ENCODE results near the gene TMEM181. TPM values are rescaled to one million over a fixed set of nuclear protein-coding genes. Genes with fewer than 3 reads are reported as not detected.

TMEM181 gene, protein sequence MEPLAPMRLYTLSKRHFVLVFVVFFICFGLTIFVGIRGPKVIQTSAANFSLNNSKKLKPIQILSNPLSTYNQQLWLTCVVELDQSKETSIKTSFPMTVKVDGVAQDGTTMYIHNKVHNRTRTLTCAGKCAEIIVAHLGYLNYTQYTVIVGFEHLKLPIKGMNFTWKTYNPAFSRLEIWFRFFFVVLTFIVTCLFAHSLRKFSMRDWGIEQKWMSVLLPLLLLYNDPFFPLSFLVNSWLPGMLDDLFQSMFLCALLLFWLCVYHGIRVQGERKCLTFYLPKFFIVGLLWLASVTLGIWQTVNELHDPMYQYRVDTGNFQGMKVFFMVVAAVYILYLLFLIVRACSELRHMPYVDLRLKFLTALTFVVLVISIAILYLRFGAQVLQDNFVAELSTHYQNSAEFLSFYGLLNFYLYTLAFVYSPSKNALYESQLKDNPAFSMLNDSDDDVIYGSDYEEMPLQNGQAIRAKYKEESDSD
- total RNA-seq, result 10 to 100 TPM; 18.1 to 19.2 TPM

GRCh38 chr6:158559895-158560835 is at the start of gene TMEM181:
Gene TMEM181, plus strand, starts transcription at chr6:158560091. Its CDS starts 134 bp downstream, at chr6:158560225.

GRCh38 chr6:158644231-158645063 is 84.6 kb downstream of the TMEM181 start, which contains the start of gene DYNLT1:
Gene DYNLT1, minus strand, starts transcription at chr6:158644743. Its CDS starts 35 bp downstream, at chr6:158644708.

DNA sequence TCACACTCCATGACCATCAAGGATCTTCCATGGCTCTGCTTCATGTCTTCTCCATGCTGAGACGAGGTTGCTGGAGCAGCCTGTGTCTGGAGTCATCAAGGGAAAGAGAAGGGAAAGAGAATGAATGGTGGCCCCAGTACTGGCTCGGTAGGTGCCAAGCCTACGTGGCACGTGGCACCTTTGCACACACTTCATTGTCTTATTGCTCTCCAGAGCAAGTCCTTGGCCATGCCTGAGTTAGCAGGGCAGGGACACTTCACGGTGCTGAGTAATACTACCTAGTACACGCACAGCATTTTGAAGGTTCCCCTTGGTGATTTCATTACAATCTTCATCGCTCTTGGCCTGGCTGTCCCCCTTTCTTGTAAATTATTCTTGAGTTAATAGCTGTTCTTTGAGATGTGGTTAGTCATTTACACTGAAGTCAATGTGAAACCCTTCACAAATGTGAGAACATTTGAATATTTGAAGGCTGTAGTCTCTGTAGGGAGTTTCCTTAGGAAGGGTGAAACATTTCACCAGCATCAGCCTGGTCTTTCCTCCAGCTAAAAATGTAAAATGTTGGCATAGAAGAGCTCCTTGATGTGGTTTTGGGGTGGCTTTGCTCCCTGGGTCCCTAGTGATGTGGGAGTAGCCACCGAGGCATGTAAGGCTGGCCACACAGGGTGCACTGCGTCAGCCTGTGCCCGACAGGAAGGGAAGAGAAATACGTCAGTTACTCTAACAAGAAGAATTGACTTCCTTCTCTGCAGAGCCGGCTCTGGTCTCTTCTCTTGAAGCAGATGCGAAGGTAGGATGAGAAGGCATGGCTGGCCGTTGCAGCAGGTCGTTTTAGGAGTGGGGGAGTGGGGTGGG is 89.6 kb downstream of the TMEM181 start, which contains the start of gene SYTL3:
SYTL3 (plus strand) TSS at position 766 of the 855 bp plus-strand sequence. CDS start 13,215 bp downstream, outside the sequence.

Small RNAs within 50 kb of the gene (microRNA-seq; reads per million reads assigned to microRNA genes)
- not detected for gene MIR7161 (ENCODE audit: borderline microRNAs expressed, borderline replicate concordance)

Other genes starting within 250 kb of the TMEM181 start
- gene TULP4, start 247.6 kb upstream of the TMEM181 start, total RNA-seq, result 10 to 100 TPM; 46.3 to 48.2 TPM
- gene DYNLT1, start 84.7 kb downstream of the TMEM181 start, total RNA-seq, result 10 to 100 TPM; 87.9 to 89.8 TPM
- gene SYTL3, start 90.0 kb downstream of the TMEM181 start, total RNA-seq, result 10 to 100 TPM; 45.2 to 48.5 TPM

Data from activated naive CD4-positive, alpha-beta T cell treated with anti-CD3 and anti-CD28 coated beads, Interleukin-2, amount 10 ng/mL, durations not matched to agents 5 hours and 36 hours (primary cell).